ENCODE data around the gene PODNL1.
"Not testable (repeated sequence)": the region's sequence is repeated elsewhere in the genome, so short reads cannot be mapped to it uniquely, and the experiment has no call there.

PODNL1 gene

GRCh38 chr19:13923194-13923987, 14.8 kb downstream of the PODNL1 start:
- DNase-seq (ENCODE audit: low read depth) = no peak

- DNase-seq (ENCODE audit: low read depth) = not testable (repeated sequence)
These were observed 16.1 kb downstream of the PODNL1 start for GRCh38 chr19:13922118-13922517.

- no peak for DNase-seq (ENCODE audit: low read depth)
These were observed 17.1 kb downstream of the PODNL1 start for GRCh38 chr19:13920940-13921747.

- DNase-seq (ENCODE audit: low read depth) = no peak
These were observed 17.7 kb downstream of the PODNL1 start for GRCh38 chr19:13920524-13920923.

GRCh38 chr19:13918726-13919411, 19.3 kb downstream of the PODNL1 start:
- no peak for DNase-seq (ENCODE audit: low read depth)

- DNase-seq (ENCODE audit: low read depth) = no peak
These were observed 20.3 kb downstream of the PODNL1 start for GRCh38 chr19:13917888-13918406.

GRCh38 chr19:13914777-13915176, 23.4 kb downstream of the PODNL1 start:
- no peak for DNase-seq (ENCODE audit: low read depth)

- no peak for DNase-seq (ENCODE audit: low read depth)
These were observed 24.9 kb downstream of the PODNL1 start for GRCh38 chr19:13913352-13913751.

- no peak for DNase-seq (ENCODE audit: low read depth)
These were observed 28.8 kb downstream of the PODNL1 start for GRCh38 chr19:13909430-13909829.

GRCh38 chr19:13908674-13909073, 29.5 kb downstream of the PODNL1 start:
- DNase-seq (ENCODE audit: low read depth) = no peak

- DNase-seq (ENCODE audit: low read depth) = no peak
These were observed 31.3 kb downstream of the PODNL1 start for GRCh38 chr19:13906910-13907309.

- no peak for DNase-seq (ENCODE audit: low read depth)
These were observed 31.7 kb downstream of the PODNL1 start for GRCh38 chr19:13906521-13906904.

GRCh38 chr19:13905634-13906520, 32.3 kb downstream of the PODNL1 start, which contains the start of the genes BRME1 and CC2D1A:
Gene BRME1 (minus strand): TSS chr19:13906117. CDS start chr19:13904892, 1,225 bp downstream.
Gene CC2D1A (plus strand): TSS chr19:13906201. CDS start chr19:13906442, 241 bp downstream.
- no peak for DNase-seq (ENCODE audit: low read depth)

GRCh38 chr19:13902993-13903555, 35.1 kb downstream of the PODNL1 start:
- DNase-seq (ENCODE audit: low read depth) = no peak

- DNase-seq (ENCODE audit: low read depth) = no peak
These were observed 38.2 kb downstream of the PODNL1 start for GRCh38 chr19:13899912-13900584.

- DNase-seq (ENCODE audit: low read depth) = no peak
These were observed 38.8 kb downstream of the PODNL1 start for GRCh38 chr19:13899393-13899792.

- DNase-seq (ENCODE audit: low read depth) = no peak
These were observed 42.0 kb downstream of the PODNL1 start for GRCh38 chr19:13896227-13896626.

GRCh38 chr19:13894552-13894951, 43.7 kb downstream of the PODNL1 start:
- no peak for DNase-seq (ENCODE audit: low read depth)

- no peak for DNase-seq (ENCODE audit: low read depth)
These were observed 45.3 kb downstream of the PODNL1 start for GRCh38 chr19:13892870-13893269.

- no peak for DNase-seq (ENCODE audit: low read depth)
These were observed 48.1 kb downstream of the PODNL1 start for GRCh38 chr19:13890136-13890535.

All from non-pigmented ciliary epithelial cell (primary cell).